Large intestine (tissue), 3 donors: ENCODE measurements around the gene KYNU. TPM values are rescaled to one million over a fixed set of nuclear protein-coding genes. Genes with fewer than 3 reads are reported as not detected.
"Not testable (repeated sequence)": the region's sequence is repeated elsewhere in the genome, so short reads cannot be mapped to it uniquely, and the experiment has no call there.

Experiments used
- DNase-seq, 2 donors: peaks; one replicate each; pipeline versions ENCODE4 v3.0.0 to v3.0.0-alpha.2; 2013
- H3K27ac ChIP-seq: one replicate; pipeline ENCODE4 v1.5.1; 2013; ENCODE audit warnings: low read length
- H3K27me3 ChIP-seq: 2 replicates; pipeline ENCODE4 v1.6.1; 2013; ENCODE audit warnings: low read length; ENCODE audit not compliant: control insufficient read depth, insufficient read depth
- H3K36me3 ChIP-seq: 2 replicates; pipeline ENCODE4 v1.6.1; 2013; ENCODE audit warnings: low read length; ENCODE audit not compliant: control insufficient read depth, insufficient read depth
- H3K4me1 ChIP-seq: one replicate; pipeline ENCODE4 v1.6.1; 2013; ENCODE audit warnings: low read length; ENCODE audit not compliant: control insufficient read depth, insufficient read depth
- H3K4me3 ChIP-seq: one replicate; pipeline ENCODE4 v1.5.1; 2013; ENCODE audit warnings: low read length
- H3K9me3 ChIP-seq: one replicate; pipeline ENCODE4 v1.6.1; 2013; ENCODE audit warnings: mild to moderate bottlenecking, low read depth, low read length, moderate library complexity; ENCODE audit not compliant: control insufficient read depth
- WGBS: methylation state at CpG from one replicate; pipeline ENCODE4 v1.1.5; 2013; ENCODE audit warnings: low lambda C conversion rate; ENCODE audit not compliant: insufficient coverage; 5-methylcytosine and 5-hydroxymethylcytosine counted together
- polyA plus RNA-seq: library from polyadenylated mRNA; unstranded; fragments of 120-200 nt; gene quantifications from one replicate; pipeline ENCODE4 v1.2.1, GENCODE V29; 2013

The KYNU gene
- polyA plus RNA-seq, 1 donor = 3.1 TPM

GRCh38 chr2:143051465-143051864 lies 174.0 kb downstream of the KYNU start:
- no peaks in the 10 kb centered on the region for H3K36me3 ChIP-seq
- DNase-seq = no peak
- H3K27me3 ChIP-seq = no peaks in the 10 kb centered on the region
- H3K9me3 ChIP-seq = peaks cover 4% of the 10 kb centered on the region
- no peaks in the 10 kb centered on the region for H3K4me1 ChIP-seq
- WGBS = no CpG with 5 or more reads among the region's 1 CpG
- H3K4me3 ChIP-seq = no peak overlapping the region
- H3K27ac ChIP-seq = no peak overlapping the region

- H3K4me3 ChIP-seq, H3K27ac ChIP-seq, DNase-seq, H3K27me3 ChIP-seq, H3K36me3 ChIP-seq, H3K9me3 ChIP-seq, H3K4me1 ChIP-seq: not testable (repeated sequence)
- WGBS = no CpG with 5 or more reads among the region's 4 CpGs
These were observed 176.0 kb downstream of the KYNU start for GRCh38 chr2:143053437-143053836.

- no peak overlapping the region for H3K27ac ChIP-seq
- WGBS = no CpG with 5 or more reads among the region's 5 CpGs
These were observed 179.1 kb downstream of the KYNU start for GRCh38 chr2:143056550-143056949.

GRCh38 chr2:143058851-143059250 lies 181.4 kb downstream of the KYNU start:
- no peaks in the 10 kb centered on the region for H3K4me1 ChIP-seq
- DNase-seq = no peak
- H3K9me3 ChIP-seq = peaks cover 4% of the 10 kb centered on the region
- H3K27me3 ChIP-seq = no peaks in the 10 kb centered on the region
- no peak overlapping the region for H3K4me3 ChIP-seq
- no CpG with 5 or more reads among the region's 1 CpG for WGBS
- no peak overlapping the region for H3K27ac ChIP-seq
- no peaks in the 10 kb centered on the region for H3K36me3 ChIP-seq

More at GRCh38 chr2:143056550-143056949, 179.1 kb downstream of the KYNU start:
- Histone ChIP-seq H3K4me3 (no peak overlapping the region), H3K27me3 (no peaks in the 10 kb centered on the region), H3K36me3 (no peaks in the 10 kb centered on the region), H3K9me3 (peaks cover 4% of the 10 kb centered on the region), H3K4me1 (no peaks in the 10 kb centered on the region)
- no peak for DNase-seq

GRCh38 chr2:143063612-143064200 lies 186.2 kb downstream of the KYNU start:
- Histone ChIP-seq H3K36me3 (no peaks in the 10 kb centered on the region), H3K4me1 (no peaks in the 10 kb centered on the region), H3K27ac (no peak overlapping the region), H3K4me3 (no peak overlapping the region), H3K9me3 (no peaks in the 10 kb centered on the region), H3K27me3 (no peaks in the 10 kb centered on the region)
- DNase-seq = no peak
- no CpG with 5 or more reads among the region's 1 CpG for WGBS

GRCh38 chr2:143068094-143068493 lies 190.6 kb downstream of the KYNU start:
- no peaks in the 10 kb centered on the region for H3K4me1 ChIP-seq
- H3K27ac ChIP-seq = no peak overlapping the region
- H3K4me3 ChIP-seq = no peak overlapping the region
- WGBS = 82% methylated on average over 2 of the region's 3 CpGs
- DNase-seq = no peak
- H3K36me3 ChIP-seq = no peaks in the 10 kb centered on the region
- no peaks in the 10 kb centered on the region for H3K27me3 ChIP-seq
- H3K9me3 ChIP-seq = no peaks in the 10 kb centered on the region

- DNase-seq = peak in 1 of 2 donors; percentile 2
- Histone ChIP-seq H3K9me3 (no peaks in the 10 kb centered on the region), H3K27ac (no peak overlapping the region), H3K36me3 (no peaks in the 10 kb centered on the region), H3K4me1 (no peaks in the 10 kb centered on the region), H3K4me3 (no peak overlapping the region), H3K27me3 (no peaks in the 10 kb centered on the region)
- WGBS = 95% methylated on average over 2 of the region's 3 CpGs
These were observed 191.0 kb downstream of the KYNU start for GRCh38 chr2:143068509-143068908.

GRCh38 chr2:143070704-143071103 lies 193.2 kb downstream of the KYNU start:
- WGBS = no CpG with 5 or more reads among the region's 1 CpG
- no peaks in the 10 kb centered on the region for H3K36me3 ChIP-seq
- H3K27me3 ChIP-seq = no peaks in the 10 kb centered on the region
- DNase-seq = no peak
- H3K4me1 ChIP-seq = no peaks in the 10 kb centered on the region
- H3K4me3 ChIP-seq = no peak overlapping the region
- H3K27ac ChIP-seq = no peak overlapping the region
- no peaks in the 10 kb centered on the region for H3K9me3 ChIP-seq

- no peaks in the 10 kb centered on the region for H3K9me3 ChIP-seq
- 94% methylated on average over 2 of the region's 4 CpGs for WGBS
- no peak overlapping the region for H3K4me3 ChIP-seq
- DNase-seq = no peak
- H3K27ac ChIP-seq = no peak overlapping the region
- no peaks in the 10 kb centered on the region for H3K36me3 ChIP-seq
- no peaks in the 10 kb centered on the region for H3K27me3 ChIP-seq
- H3K4me1 ChIP-seq = no peaks in the 10 kb centered on the region
These were observed 193.9 kb downstream of the KYNU start for GRCh38 chr2:143071185-143071876.

- not testable (repeated sequence) for H3K36me3 ChIP-seq, H3K9me3 ChIP-seq, H3K27me3 ChIP-seq, H3K4me1 ChIP-seq, H3K4me3 ChIP-seq, DNase-seq, H3K27ac ChIP-seq
- 100% methylated on average over 1 of the region's 2 CpGs for WGBS
These were observed 197.4 kb downstream of the KYNU start for GRCh38 chr2:143074913-143075312.

GRCh38 chr2:143075711-143076110 lies 198.2 kb downstream of the KYNU start:
- H3K27ac ChIP-seq = no peak overlapping the region
- no peaks in the 10 kb centered on the region for H3K4me1 ChIP-seq
- no peak overlapping the region for H3K4me3 ChIP-seq
- no peak for DNase-seq
- no peaks in the 10 kb centered on the region for H3K9me3 ChIP-seq
- H3K36me3 ChIP-seq = no peaks in the 10 kb centered on the region
- WGBS = no CpG with 5 or more reads among the region's 1 CpG
- H3K27me3 ChIP-seq = no peaks in the 10 kb centered on the region
